GM18520 (cell line): ENCODE data around the gene KSR1.
"Not testable (repeated sequence)": the region's sequence is repeated elsewhere in the genome, so short reads cannot be mapped to it uniquely, and the experiment has no call there.

ENCODE experiments used
- ATAC-seq: cut with Tn5 transposase; IDR thresholded peaks from one replicate; pipeline ENCODE4 v1.9.1; 2021; ENCODE audit not compliant: unreplicated experiment

The KSR1 gene

DNA sequence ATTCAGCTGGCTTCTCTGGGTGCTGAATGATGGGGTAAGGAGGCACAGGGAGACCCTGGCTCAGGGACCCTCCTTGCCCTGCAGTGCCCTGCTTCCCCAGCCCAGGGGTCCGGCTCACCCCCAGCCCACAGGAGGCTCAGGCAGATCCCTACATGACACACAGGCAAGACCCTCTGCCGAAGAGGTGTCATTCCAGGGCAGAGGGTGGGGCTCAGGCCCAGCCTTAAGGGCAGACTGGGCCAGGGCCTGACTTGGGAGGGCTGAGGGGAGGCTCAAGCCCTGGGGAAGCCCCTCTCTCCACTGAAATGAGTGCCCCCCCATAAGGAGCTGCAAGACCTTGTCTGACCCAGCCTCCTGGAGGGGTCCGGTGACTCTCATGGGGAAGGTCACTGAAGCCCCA, 30.3 kb upstream of the KSR1 start:
- ATAC-seq, result no peak

DNA sequence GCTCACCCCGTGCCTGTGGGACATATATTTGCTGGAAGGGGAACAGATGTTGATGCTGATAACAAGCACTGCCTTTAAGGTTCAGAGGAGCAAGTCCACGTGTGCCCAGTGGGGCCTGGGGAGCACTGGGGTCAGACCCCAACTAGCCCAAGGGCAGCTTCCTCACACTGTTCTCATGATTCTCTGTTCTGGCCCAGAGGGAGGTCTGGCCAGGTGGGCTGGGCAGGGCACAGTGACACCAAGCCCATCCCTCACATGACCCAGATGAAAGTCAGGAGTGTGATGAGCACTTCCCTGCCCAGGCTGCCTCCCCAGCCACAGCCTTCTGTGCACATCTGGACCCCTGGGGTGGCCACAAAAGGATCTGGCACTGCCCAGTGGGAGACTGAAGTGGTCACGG, 29.8 kb upstream of the KSR1 start:
- not testable (repeated sequence) for ATAC-seq

DNA sequence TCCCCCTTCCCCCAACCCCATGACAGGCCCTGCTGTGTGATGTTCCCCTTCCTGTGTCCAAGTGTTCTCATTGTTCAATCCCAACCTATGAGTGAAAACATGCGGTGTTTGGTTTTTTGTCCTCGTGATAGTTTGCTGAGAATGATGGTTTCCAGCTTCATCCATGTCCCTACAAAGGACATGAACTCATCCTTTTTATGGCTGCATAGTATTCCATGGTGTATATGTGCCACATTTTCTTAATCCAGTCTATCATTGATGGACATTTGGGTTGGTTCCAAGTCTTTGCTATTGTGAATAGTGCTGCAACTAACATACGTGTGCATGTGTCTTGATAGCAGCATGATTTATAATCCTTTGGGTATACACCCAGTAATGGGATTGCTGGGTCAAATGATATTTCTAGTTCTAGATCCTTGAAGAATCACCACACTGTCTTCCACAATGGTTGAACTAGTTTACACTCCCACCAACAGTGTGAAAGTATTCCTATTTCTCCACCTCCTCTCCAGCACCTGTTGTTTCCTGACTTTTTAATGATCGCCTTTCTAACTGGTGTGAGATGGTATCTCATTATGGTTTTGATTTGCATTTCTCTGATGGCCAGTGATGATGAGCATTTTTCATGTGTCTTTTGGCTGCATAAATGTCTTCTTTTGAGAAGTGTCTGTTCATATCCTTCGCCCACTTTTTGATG, 28.9 kb upstream of the KSR1 start:
- not testable (repeated sequence) for ATAC-seq

DNA sequence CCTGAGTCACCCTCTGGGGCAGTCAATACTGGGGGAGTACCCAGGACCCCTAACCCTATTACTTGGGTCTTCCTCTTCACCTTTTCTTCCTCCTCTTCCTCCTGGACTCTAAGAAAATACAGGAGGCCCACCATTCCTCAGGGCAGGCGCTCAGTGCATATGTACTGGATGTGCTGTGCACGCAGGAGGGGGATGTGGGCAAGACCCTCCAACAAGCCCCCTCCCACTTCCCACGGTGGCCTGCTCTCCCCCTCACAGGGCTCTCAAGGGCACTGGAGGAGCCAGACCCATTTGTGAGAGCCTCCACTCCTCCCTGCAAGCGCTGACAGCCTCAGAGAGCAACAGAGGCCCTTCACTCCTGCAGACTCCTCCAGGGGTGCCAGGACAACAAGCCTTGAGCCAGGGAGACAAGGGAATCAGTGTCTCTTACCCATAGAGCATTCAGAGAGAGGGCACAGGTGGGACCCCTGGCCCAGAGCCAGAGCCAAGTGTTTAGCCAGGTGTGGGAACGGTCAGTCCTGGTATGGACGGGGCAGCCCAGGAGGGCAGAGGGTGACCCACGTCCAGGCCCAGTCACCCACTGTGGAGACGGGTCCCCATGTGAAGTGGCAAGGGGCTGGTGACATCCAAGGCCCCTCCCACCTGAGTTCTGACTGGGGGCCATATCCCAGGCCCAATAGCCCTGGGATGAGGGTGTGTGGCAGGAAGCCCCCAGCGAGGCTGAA, 27.3 kb upstream of the KSR1 start:
- no peak for ATAC-seq

DNA sequence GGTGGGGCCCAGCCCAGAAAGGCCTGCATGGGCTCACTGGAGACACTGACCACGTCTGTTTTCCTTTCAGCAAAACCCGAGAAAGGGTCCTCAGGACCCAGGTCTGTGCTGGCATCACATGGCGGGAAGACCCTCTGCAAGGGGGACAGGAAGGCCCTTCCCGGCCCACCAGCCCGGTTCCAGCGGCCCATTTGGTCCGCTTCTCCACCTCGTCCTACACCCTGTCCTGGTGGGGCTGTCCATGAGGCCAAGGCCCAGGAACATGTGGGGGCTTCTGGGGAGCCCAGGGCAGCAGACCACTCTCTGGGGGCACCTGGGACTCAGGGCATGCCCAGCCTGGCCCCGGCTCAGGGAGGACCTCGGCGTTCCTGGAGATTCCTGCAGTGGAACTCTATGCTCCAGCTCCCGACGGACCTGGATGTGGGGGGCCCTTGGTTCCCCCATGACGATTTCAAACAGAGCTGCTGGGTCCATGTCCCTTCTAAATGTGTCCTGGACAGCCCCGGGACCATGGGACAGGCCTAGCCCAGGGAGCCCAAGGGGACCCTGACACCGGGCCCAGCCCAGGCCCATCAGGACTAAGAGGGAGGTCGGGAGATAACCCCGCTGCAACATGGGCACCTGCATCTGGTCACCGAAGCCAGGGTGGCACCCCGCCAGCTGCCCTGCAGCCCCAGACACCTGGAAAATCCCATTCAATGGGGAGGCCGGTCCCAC, 26.4 kb upstream of the KSR1 start:
- no peak for ATAC-seq

DNA sequence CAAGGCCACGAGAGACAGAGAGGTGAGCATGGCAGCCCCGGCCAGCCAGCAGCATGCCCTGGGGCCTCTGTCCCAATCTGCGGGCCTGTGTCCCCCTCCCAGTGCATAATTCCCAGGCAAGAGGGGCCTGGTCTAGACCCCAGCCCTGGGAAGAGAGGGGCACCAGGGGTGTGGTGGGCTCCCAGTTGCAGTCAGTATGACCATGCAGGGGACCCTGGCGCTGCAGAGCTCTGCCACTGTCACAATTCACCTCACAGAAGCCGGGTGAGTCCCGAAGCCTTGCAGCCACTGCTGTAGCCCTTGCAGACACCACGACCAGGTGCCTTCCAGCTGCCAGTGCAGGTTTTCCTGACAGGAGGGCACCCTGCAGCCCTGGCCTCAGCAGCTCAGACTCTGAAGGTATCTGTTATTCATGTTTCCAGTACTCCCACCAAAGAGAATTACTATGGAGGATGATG, 25.8 kb upstream of the KSR1 start:
- ATAC-seq, result no peak

- no peak for ATAC-seq
Observed at GRCh38 chr17:27430882-27431491, 25.3 kb upstream of the KSR1 start.

- ATAC-seq, result no peak
Observed at GRCh38 chr17:27433521-27433920, 22.7 kb upstream of the KSR1 start.

GRCh38 chr17:27435431-27436070, 20.7 kb upstream of the KSR1 start:
- not testable (repeated sequence) for ATAC-seq

DNA sequence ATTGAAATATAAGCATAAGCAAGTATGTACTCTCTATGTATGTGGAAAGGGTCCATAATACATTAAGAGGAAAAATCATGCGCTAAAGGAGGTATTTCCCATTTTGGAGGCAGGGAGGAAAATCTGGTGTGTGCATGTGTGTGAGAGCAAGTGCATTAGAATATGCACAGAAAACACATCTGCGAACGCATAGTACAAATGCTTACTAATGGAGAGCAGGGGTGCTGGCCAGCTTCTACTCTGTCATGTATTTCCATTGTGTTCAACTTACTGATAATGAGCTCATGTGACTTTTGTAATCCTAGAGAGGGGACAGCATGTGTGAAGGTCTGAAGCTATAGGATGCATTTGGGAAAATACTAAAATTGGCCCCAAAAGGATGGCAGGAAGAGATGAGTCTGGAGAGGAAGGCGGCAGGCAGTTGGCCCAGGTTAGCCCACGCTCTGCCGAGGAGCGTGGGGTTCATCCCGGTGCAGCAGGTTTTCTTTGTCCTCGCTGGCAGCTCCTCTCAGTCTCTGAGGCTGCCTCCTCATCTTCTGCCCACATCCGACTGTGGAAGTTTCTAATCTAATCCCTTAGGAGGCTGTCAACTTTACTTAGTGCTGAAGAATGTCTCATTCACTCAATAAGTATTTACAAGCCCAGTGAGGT, 17.8 kb upstream of the KSR1 start:
- no peak for ATAC-seq

GRCh38 chr17:27439342-27439741, 16.9 kb upstream of the KSR1 start:
- ATAC-seq, result no peak

DNA sequence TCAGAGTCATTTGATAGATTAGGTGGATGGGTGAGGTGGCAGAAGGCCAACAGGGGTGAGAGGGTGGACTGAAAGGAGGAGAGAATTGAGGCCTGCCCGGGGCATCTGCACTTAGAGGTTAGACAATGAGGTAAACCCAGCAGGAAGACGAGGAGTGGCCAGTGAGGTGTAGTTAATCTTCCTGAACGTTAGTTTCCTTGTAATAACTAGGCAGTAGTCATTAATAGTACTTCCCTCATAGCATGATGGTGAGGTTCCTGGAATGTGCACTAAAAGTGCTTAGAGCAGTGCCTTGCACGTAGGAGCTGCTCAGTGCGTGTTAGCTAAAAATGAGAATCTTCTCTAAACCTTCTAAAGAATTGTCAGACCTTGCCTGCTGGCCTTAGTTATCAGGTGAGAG, 13.5 kb upstream of the KSR1 start:
- no peak for ATAC-seq

GRCh38 chr17:27443491-27443890, 12.8 kb upstream of the KSR1 start:
- no peak for ATAC-seq

DNA sequence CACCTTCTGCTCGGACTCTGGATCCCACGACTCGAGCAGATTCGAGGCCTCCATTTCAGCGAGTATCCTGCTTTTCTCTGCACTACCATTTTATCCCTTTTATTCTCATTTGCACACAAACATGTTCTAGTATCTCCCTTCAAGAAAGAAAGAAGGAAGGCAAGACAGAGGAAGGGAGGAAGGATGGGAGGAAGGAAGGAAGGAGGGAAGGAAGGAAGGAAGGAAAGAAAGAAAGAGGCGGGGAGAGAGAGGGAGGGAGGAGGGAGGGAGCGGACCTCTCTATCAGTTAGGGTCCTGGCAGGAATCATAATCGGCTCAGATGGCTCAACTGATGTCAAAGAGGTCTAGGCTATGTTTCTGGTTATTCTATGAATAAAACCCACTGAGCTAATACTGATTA, 10.3 kb upstream of the KSR1 start:
- ATAC-seq, result no peak

GRCh38 chr17:27446569-27447301, 9.5 kb upstream of the KSR1 start:
- no peak for ATAC-seq

DNA sequence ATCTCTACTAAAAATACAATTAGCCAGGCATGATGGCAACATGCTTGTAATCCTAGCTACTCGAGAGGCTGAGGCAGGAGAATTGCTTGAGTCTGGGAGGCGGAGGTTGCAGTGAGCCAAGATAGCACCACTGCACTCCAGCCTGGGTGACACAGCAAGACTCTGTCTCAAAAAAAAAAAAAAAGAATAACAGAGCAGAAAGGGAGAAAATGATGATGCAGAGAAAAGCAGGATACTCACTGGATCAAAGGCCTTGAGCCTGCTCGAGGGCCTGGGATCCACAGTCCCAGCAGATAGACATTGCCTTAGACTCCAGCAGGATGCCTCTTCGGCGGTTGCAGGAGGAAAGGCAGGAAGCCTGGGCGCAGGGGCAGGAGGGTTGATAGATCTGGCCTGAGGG, 7.7 kb upstream of the KSR1 start:
- ATAC-seq, result not testable (repeated sequence)

DNA sequence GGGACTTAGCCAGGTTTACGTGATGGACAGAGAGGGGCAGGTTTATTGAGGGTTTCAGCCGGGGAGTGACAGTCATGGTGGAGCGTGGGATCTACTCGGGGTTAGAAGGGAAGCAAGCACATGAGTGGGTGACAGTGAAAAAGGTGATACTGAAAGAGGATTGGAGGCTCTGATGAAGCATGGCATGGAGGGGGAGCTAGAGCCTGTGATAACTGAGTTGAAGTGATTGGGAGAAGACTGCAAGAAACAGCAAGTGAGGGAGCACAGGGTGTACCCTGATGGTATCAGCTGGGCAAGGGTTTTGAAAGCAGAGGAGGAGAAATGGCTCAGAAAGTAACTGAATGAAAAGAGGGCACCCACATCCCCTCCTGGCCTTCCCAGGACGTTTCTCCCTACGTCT, 6.7 kb upstream of the KSR1 start:
- ATAC-seq, result no peak

DNA sequence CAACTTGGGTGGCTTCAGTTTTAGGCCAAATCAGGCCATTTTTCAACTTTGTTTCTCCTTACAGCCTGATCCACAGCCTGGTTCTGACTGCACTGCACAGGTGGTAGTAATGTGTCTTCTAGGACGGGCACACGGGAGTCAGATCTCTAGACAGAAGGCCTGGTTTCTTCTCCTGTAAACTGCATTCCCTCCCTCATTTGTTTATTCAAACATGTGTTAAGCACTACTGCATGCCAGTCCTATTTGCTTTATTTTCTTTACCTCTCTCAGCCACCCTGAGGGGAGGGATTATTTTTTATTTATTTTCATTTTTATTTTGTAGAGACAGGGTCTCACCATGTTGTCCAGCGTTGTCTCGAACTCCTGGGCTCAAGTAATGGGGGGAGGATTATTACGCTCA, 6.3 kb upstream of the KSR1 start:
- no peak for ATAC-seq

DNA sequence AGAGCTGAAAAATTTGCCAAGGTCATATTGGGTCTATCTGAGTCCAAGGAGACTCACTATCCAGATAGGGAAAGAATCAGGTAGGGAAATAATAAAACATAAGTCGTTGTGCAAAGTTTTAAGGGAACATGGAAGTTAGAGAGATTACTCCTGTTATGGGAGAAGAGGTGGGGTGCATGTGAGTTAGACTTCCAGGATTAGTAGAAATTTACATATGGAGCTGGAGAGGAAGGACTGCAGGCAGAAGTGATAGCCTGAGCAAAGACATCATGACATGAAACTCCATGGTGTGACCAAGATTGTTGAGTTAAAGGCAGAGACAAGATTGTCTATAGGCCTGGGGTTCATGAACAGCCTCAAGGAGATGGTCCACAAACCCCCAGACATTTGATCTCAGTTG, 5.8 kb upstream of the KSR1 start:
- ATAC-seq, result no peak

- ATAC-seq, result no peak
Observed at GRCh38 chr17:27451906-27452305, 4.3 kb upstream of the KSR1 start.
